IMR-90 (cell line): Measurements from ENCODE around the gene CP. TPM values are rescaled to one million over a fixed set of nuclear protein-coding genes. Genes with fewer than 3 reads are reported as not detected.
A peak's percentile ranks its signal among the peaks of the same experiment; 100 is the strongest.

ENCODE experiments used
- ATAC-seq: fragments of 200-7000 bp; cut with Tn5 transposase; 2 replicates; pipeline ENCODE4 v1.9.1; 2020; ENCODE audit warnings: low read depth, mild to moderate bottlenecking, moderate library complexity
- BruUV-seq: library from RNA; stranded (reverse); fragments of 400-500 nt; replicated peaks from 2 replicates; lab custom pipeline; 2021; lab: Mats Ljungman, UMichigan
- CTCF ChIA-PET: fragments of 300-600 bp; formaldehyde crosslinking; extraction: SDS; loops from one replicate; lab custom pipeline; 2021; ENCODE audit warnings: antibody characterized with exemption; lab: Yijun Ruan, JAX
- POLR2A ChIA-PET: fragments of 300-600 bp; sonication (Branson Sonifier 250); formaldehyde crosslinking; loops from one replicate; lab custom pipeline; 2022; ENCODE audit warnings: antibody characterized with exemption; ENCODE audit not compliant: unreplicated experiment; lab: Charles Lee
- DNase-seq: peaks from one replicate; pipeline ENCODE4 v3.0.0; 2013
- H2AFZ ChIP-seq: replicated peaks from 2 replicates; pipeline ENCODE3; 2013; ENCODE audit warnings: low read length, mild to moderate bottlenecking; ENCODE audit not compliant: poor library complexity
- H2AK5ac ChIP-seq: 2 replicates; pipeline ENCODE4 v1.6.1; 2013; ENCODE audit warnings: low read depth, low read length, inconsistent platforms
- H2AK9ac ChIP-seq: replicated peaks from 2 replicates; pipeline ENCODE3; 2013; ENCODE audit warnings: mild to moderate bottlenecking, low read depth, low read length, moderate library complexity; ENCODE audit not compliant: poor library complexity
- H2BK120ac ChIP-seq: 2 replicates; pipeline ENCODE4 v1.6.1; 2013; ENCODE audit warnings: low read depth, low read length, inconsistent platforms
- H2BK15ac ChIP-seq: 3 replicates; pipeline ENCODE4 v1.6.1; 2013; ENCODE audit warnings: low read depth, low read length, inconsistent platforms
- H2BK20ac ChIP-seq: 2 replicates; pipeline ENCODE4 v1.6.1; 2013; ENCODE audit warnings: low read depth, mild to moderate bottlenecking, inconsistent platforms, low read length, moderate library complexity
- H2BK5ac ChIP-seq: 2 replicates; pipeline ENCODE4 v1.6.1; 2013; ENCODE audit warnings: mild to moderate bottlenecking, low read depth, low read length, inconsistent platforms; ENCODE audit not compliant: poor library complexity, severe bottlenecking
- H3K14ac ChIP-seq: replicated peaks from 2 replicates; pipeline ENCODE4 v1.6.1; 2013; ENCODE audit warnings: low read depth, low read length, inconsistent platforms
- H3K18ac ChIP-seq: 2 replicates; pipeline ENCODE4 v1.6.1; 2013; ENCODE audit warnings: low read depth, low read length, control low read depth
- H3K23ac ChIP-seq: 2 replicates; pipeline ENCODE4 v1.6.1; 2013; ENCODE audit warnings: low read depth, low read length, inconsistent platforms
- H3K27ac ChIP-seq: 2 replicates; pipeline ENCODE4 v1.5.1; 2013; ENCODE audit warnings: mild to moderate bottlenecking, control low read depth, low read length; ENCODE audit not compliant: insufficient read depth
- H3K27me3 ChIP-seq: 2 replicates; pipeline ENCODE4 v1.6.1; 2013; ENCODE audit warnings: low read length; ENCODE audit not compliant: control insufficient read depth, insufficient read depth
- H3K36me3 ChIP-seq: 2 replicates; pipeline ENCODE4 v1.6.1; 2013; ENCODE audit warnings: low read length, mixed read lengths; ENCODE audit not compliant: control insufficient read depth, insufficient read depth
- H3K4ac ChIP-seq: 2 replicates; pipeline ENCODE4 v1.6.1; 2013; ENCODE audit warnings: low read depth, low read length, inconsistent platforms
- H3K4me1 ChIP-seq: 2 replicates; pipeline ENCODE4 v1.6.1; 2013; ENCODE audit warnings: low read length, mixed read lengths; ENCODE audit not compliant: control insufficient read depth, insufficient read depth
- H3K4me2 ChIP-seq: 2 replicates; pipeline ENCODE4 v1.6.1; 2013; ENCODE audit warnings: low read depth, mild to moderate bottlenecking, control low read depth, low read length, moderate library complexity
- H3K4me3 ChIP-seq: 2 replicates; pipeline ENCODE4 v1.5.1; 2013; ENCODE audit warnings: low read depth, mild to moderate bottlenecking, control low read depth, low read length, moderate library complexity; ENCODE audit not compliant: insufficient read depth
- H3K56ac ChIP-seq: 2 replicates; pipeline ENCODE4 v1.6.1; 2013; ENCODE audit warnings: low read length, inconsistent platforms; ENCODE audit not compliant: insufficient read depth; ENCODE audit errors: extremely low read depth
- H3K79me1 ChIP-seq, 2 experiments: 2 replicates each; pipeline ENCODE4 v1.6.1; 2013; ENCODE audit warnings: low read length in 2 of 2, inconsistent platforms in 1 of 2, low read depth in 1 of 2
- H3K9ac ChIP-seq: 2 replicates; pipeline ENCODE4 v1.6.1; 2013; ENCODE audit warnings: low read depth, low read length, control low read depth
- H3K9me1 ChIP-seq: 2 replicates; pipeline ENCODE4 v1.6.1; 2013; ENCODE audit warnings: low read length, inconsistent platforms; ENCODE audit not compliant: insufficient read depth
- H3K9me3 ChIP-seq: 2 replicates; pipeline ENCODE4 v1.6.1; 2013; ENCODE audit warnings: low read length; ENCODE audit not compliant: control insufficient read depth, insufficient read depth
- H4K20me1 ChIP-seq: 2 replicates; pipeline ENCODE4 v1.6.1; 2013; ENCODE audit warnings: low read length, inconsistent platforms; ENCODE audit not compliant: insufficient read depth
- H4K5ac ChIP-seq: 2 replicates; pipeline ENCODE4 v1.6.1; 2013; ENCODE audit warnings: mild to moderate bottlenecking, low read depth, low read length, control low read depth
- H4K8ac ChIP-seq, 2 experiments: 2 replicates each; pipeline ENCODE4 v1.6.1; 2013; ENCODE audit warnings: low read depth in 2 of 2, low read length in 2 of 2, control low read depth in 1 of 2, inconsistent platforms in 1 of 2
- H4K91ac ChIP-seq: 2 replicates; pipeline ENCODE4 v1.6.1; 2013; ENCODE audit warnings: low read depth, low read length, inconsistent platforms; ENCODE audit not compliant: insufficient read depth
- MAZ ChIP-seq: IDR thresholded peaks from 2 replicates; pipeline ENCODE4 v1.6.1; 2012; ENCODE audit warnings: low read depth, mild to moderate bottlenecking, low read length, improper control_type of control experiment, moderate library complexity, borderline replicate concordance
- WGBS, 2 experiments: methylation state at CpG; one replicate each; pipeline versions ENCODE4 v1.1.5 to v1.1.7; 2013; ENCODE audit warnings: missing lambda C conversion rate in 2 of 2; ENCODE audit not compliant: insufficient read length in 1 of 2; ENCODE audit errors: extremely low coverage in 2 of 2; 5-methylcytosine and 5-hydroxymethylcytosine counted together
- dilution Hi-C: fragments of 300-500 bp; cut with HindIII; formaldehyde crosslinking; loops from one replicate; pipeline ENCODE4 v1.14.3; 2018; ENCODE audit warnings: low sequenced_read_pairs; ENCODE audit not compliant: unreplicated experiment
- in situ Hi-C: fragments of 300-500 bp; cut with MboI; formaldehyde crosslinking; loops from 3 replicates; pipeline ENCODE4 v1.14.3; 2019; ENCODE audit warnings: low sequenced_read_pairs, inconsistent platforms, mixed read lengths
- intact Hi-C: fragments of 100-400 bp; cut with micrococcal nuclease; formaldehyde crosslinking; loops from 2 replicates; pipeline ENCODE4 v1.10.0; 2022
- polyA plus RNA-seq, 3 experiments: library from polyadenylated mRNA; depleted of rRNA; stranded (reverse); fragments of >200 nt; gene quantifications; 2 replicates each; pipeline ENCODE4 v1.2.3, GENCODE V29; 2012; ENCODE audit warnings: low replicate concordance in 1 of 3
- total RNA-seq: library from RNA; depleted of rRNA; stranded (reverse); fragments of >200 nt; gene quantifications from 2 replicates; pipeline ENCODE4 v1.2.3, GENCODE V29; 2012

CP gene
- total and polyA plus RNA-seq, 2 of the 4 experiments (the other 2 are of a cell fraction), result not detected

DNA sequence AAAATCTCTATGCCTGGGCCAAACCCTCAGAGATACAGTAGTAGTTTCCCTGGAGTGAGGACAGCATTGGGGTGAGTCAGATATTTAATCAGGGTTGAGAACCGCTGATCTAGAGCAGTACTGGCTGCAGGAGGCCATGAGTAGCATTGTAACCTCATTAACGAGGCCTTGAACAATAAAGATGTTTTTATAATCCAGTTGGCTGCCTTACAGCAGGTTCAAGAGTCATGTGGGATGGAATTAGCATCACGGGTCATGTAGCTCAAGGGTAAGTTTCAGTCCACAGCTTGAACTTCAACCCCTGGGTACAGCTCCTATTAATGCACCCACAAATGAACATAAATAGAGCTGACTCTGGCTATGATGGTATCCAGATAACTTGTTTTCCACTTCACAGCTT lies 87.1 kb downstream of the CP start:
- peaks cover 4% of the 10 kb centered on the region; the same call in 1 of the 2 replicates for H4K20me1 ChIP-seq
- no peak overlapping the region for H3K4me2 ChIP-seq
- ATAC-seq (peak; percentile 30; the same call in 1 of the 2 replicates), DNase-seq (peak; percentile 41)
- intact Hi-C loops (no loop called here), dilution Hi-C loops (no loop called here), in situ Hi-C loops (no loop called here)
- H3K9me1 ChIP-seq, result peaks cover 8% of the 10 kb centered on the region
- 80% methylated on average over 1 of the region's 3 CpGs; no CpG with 5 or more reads in 1 of the 2 experiments for WGBS, 2 experiments
- no peak overlapping the region for H3K14ac ChIP-seq
- H2AFZ ChIP-seq, result peak overlapping the region; percentile 4
- CTCF ChIA-PET, result no interaction called here
- H3K4ac ChIP-seq, result peak overlapping the region; percentile 7; the same call in 1 of the 2 replicates
- 0 out of 2 replicates have a peak overlapping the region, but pooled peaks have one; percentile 32 for H3K23ac ChIP-seq
- POLR2A ChIA-PET, result no interaction called here
- H4K8ac ChIP-seq, result peak overlapping the region in 1 of 2 experiments; percentile 9; a peak in 1 of 4 replicates
- BruUV-seq, result no TSS peak
- H3K56ac ChIP-seq, result no peak overlapping the region
- no peak for TF ChIP-seq MAZ
- H3K4me1 ChIP-seq, result peaks cover 10% of the 10 kb centered on the region
- no peak overlapping the region for H2BK15ac ChIP-seq
- no peak overlapping the region for H2BK5ac ChIP-seq
- no peak overlapping the region for H2BK20ac ChIP-seq
- H4K91ac ChIP-seq, result no peak overlapping the region
- no peak overlapping the region for H2AK5ac ChIP-seq
- H3K4me3 ChIP-seq, result no peak overlapping the region
- no peaks in the 10 kb centered on the region for H3K36me3 ChIP-seq
- no peak overlapping the region; the same call in 1 of the 2 replicates for H2BK120ac ChIP-seq
- H4K5ac ChIP-seq, result no peak overlapping the region
- H3K18ac ChIP-seq, result no peak overlapping the region
- H3K79me1 ChIP-seq, result peaks cover 38 to 69% of the 10 kb centered on the region in 2 experiments
- no peak overlapping the region for H2AK9ac ChIP-seq
- H3K27ac ChIP-seq, result no peak overlapping the region
- H3K9ac ChIP-seq, result no peak overlapping the region
- no peaks in the 10 kb centered on the region for H3K27me3 ChIP-seq
- H3K9me3 ChIP-seq, result no peaks in the 10 kb centered on the region
